SK-N-SH treated with all-trans-retinoic acid at 6 μM for 48 hours (cell line): ENCODE results near the gene CACNA1I.

Experiments
- BACH2 ChIP-seq: fragments of 250-450 bp; sonication (Bioruptor Pico); IDR thresholded peaks from 2 replicates; pipeline ENCODE4 v1.9.0; 2021; ENCODE audit warnings: mild to moderate bottlenecking, borderline replicate concordance
- GLIS3 ChIP-seq: fragments of 250-450 bp; sonication (Bioruptor Pico); IDR thresholded peaks from 2 replicates; pipeline ENCODE4 v1.5.0; 2020; ENCODE audit warnings: mild to moderate bottlenecking, moderate library complexity
- SNAI2 ChIP-seq: fragments of 250-450 bp; sonication (Bioruptor Pico); IDR thresholded peaks from 2 replicates; pipeline ENCODE4 v1.5.0; 2020; ENCODE audit warnings: mild to moderate bottlenecking, moderate library complexity
- TCF4 ChIP-seq: fragments of 250-450 bp; sonication (Bioruptor Pico); IDR thresholded peaks from 2 replicates; pipeline ENCODE4 v1.8.0; 2021; ENCODE audit warnings: mild to moderate bottlenecking, moderate library complexity, borderline replicate concordance
- ZFP3 ChIP-seq: fragments of 250-450 bp; sonication (Bioruptor Pico); IDR thresholded peaks from 2 replicates; pipeline ENCODE4 v1.5.0; 2020; ENCODE audit warnings: mild to moderate bottlenecking, moderate library complexity
- ZFP30 ChIP-seq: fragments of 450-650 bp; formaldehyde crosslinking; IDR thresholded peaks from 2 replicates; pipeline ENCODE4 v1.5.0; 2022; ENCODE audit warnings: mild to moderate bottlenecking, moderate library complexity
- ZNF565 ChIP-seq: fragments of 450-650 bp; formaldehyde crosslinking; conservative IDR thresholded peaks from 2 replicates; pipeline ENCODE4 v1.5.0; 2020; ENCODE audit warnings: low read depth, mild to moderate bottlenecking, moderate library complexity
- ZNF70 ChIP-seq: fragments of 450-650 bp; formaldehyde crosslinking; IDR thresholded peaks from 2 replicates; pipeline ENCODE4 v1.5.0; 2020; ENCODE audit warnings: mild to moderate bottlenecking, moderate library complexity
- TF ChIP-seq, protein P1 (sequence below): fragments of 250-450 bp; sonication (Bioruptor Pico); IDR thresholded peaks from 2 replicates; pipeline ENCODE4 v1.8.0; 2021; ENCODE audit warnings: low read depth, mild to moderate bottlenecking, moderate library complexity, borderline replicate concordance

GRCh38 chr22:39710380-39711150 lies 140.0 kb downstream of the CACNA1I start:
- no peak for TF ChIP-seq BACH2
- no peak for TF ChIP-seq ZFP30 (CRISPR knock-in tag)
- TF ChIP-seq ZFP3: no peak
- TF ChIP-seq ZNF565 (CRISPR knock-in tag): no peak
- no peak for TF ChIP-seq TCF4 (CRISPR knock-in tag)
- TF ChIP-seq, protein P1, sequence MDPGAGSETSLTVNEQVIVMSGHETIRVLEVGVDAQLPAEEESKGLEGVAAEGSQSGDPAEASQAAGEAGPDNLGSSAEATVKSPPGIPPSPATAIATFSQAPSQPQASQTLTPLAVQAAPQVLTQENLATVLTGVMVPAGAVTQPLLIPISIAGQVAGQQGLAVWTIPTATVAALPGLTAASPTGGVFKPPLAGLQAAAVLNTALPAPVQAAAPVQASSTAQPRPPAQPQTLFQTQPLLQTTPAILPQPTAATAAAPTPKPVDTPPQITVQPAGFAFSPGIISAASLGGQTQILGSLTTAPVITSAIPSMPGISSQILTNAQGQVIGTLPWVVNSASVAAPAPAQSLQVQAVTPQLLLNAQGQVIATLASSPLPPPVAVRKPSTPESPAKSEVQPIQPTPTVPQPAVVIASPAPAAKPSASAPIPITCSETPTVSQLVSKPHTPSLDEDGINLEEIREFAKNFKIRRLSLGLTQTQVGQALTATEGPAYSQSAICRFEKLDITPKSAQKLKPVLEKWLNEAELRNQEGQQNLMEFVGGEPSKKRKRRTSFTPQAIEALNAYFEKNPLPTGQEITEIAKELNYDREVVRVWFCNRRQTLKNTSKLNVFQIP: no peak
- no peak for TF ChIP-seq GLIS3 (CRISPR knock-in tag)
- TF ChIP-seq ZNF70: no peak
- no peak for TF ChIP-seq SNAI2 (CRISPR knock-in tag)
